ENCODE data around the gene CTSG.
"Not testable (repeated sequence)": the region's sequence is repeated elsewhere in the genome, so short reads cannot be mapped to it uniquely, and the experiment has no call there.

The CTSG gene

GRCh38 chr14:24566318-24566717 lies 9.7 kb downstream of the CTSG start:
- H3K9me2 ChIP-seq (ENCODE audit: low read depth, low read length) = no peaks in the 10 kb centered on the region
- H3K4me1 ChIP-seq (ENCODE audit: insufficient read depth, low read length, severe bottlenecking) = no peaks in the 10 kb centered on the region
- H2AFZ ChIP-seq (ENCODE audit: low read length) = no peak overlapping the region
- H3K4me3 ChIP-seq (ENCODE audit: low read depth, low read length, poor library complexity, severe bottlenecking) = no peak overlapping the region
- H3K27ac ChIP-seq (ENCODE audit: low read depth, low read length, poor library complexity, severe bottlenecking) = no peak overlapping the region
- H3K27me3 ChIP-seq (ENCODE audit: insufficient read depth, low read length) = no peaks in the 10 kb centered on the region
- H3K9ac ChIP-seq (ENCODE audit: low read length) = no peak overlapping the region
- no peaks in the 10 kb centered on the region for H3K36me3 ChIP-seq (ENCODE audit: insufficient read depth, low read length)
- H3K9me3 ChIP-seq (ENCODE audit: low read length) = peaks cover 7% of the 10 kb centered on the region; the same call in 1 of the 2 replicates
- no peaks in the 10 kb centered on the region for H3F3A ChIP-seq (ENCODE audit: insufficient read depth, low read length)
- no peaks in the 10 kb centered on the region for H3K79me2 ChIP-seq (ENCODE audit: insufficient read depth, low read length)
- TF ChIP-seq EZH2 (IDR thresholded peaks at IDR 0.05; ENCODE audit: borderline replicate concordance, low read length) = no peak
- no peak overlapping the region for H3K4me2 ChIP-seq (ENCODE audit: low read length)
- no peaks in the 10 kb centered on the region for H4K20me1 ChIP-seq (ENCODE audit: insufficient read depth, low read length)

GRCh38 chr14:24565766-24566165 lies 10.3 kb downstream of the CTSG start:
- TF ChIP-seq CTCF (IDR thresholded peaks at IDR 0.05; ENCODE audit: low read length) = no peak
- TF ChIP-seq EZH2 (IDR thresholded peaks at IDR 0.05; ENCODE audit: borderline replicate concordance, low read length) = no peak
- Histone ChIP-seq H2AFZ (ENCODE audit: low read length) (no peak overlapping the region), H3K9me3 (ENCODE audit: low read length) (peaks cover 7% of the 10 kb centered on the region; the same call in 1 of the 2 replicates), H4K20me1 (ENCODE audit: insufficient read depth, low read length) (no peaks in the 10 kb centered on the region), H3K4me1 (ENCODE audit: insufficient read depth, low read length, severe bottlenecking) (no peaks in the 10 kb centered on the region), H3K79me2 (ENCODE audit: insufficient read depth, low read length) (no peaks in the 10 kb centered on the region), H3F3A (ENCODE audit: insufficient read depth, low read length) (no peaks in the 10 kb centered on the region), H3K36me3 (ENCODE audit: insufficient read depth, low read length) (no peaks in the 10 kb centered on the region), H3K4me2 (ENCODE audit: low read length) (no peak overlapping the region), H3K27ac (ENCODE audit: low read depth, low read length, poor library complexity, severe bottlenecking) (no peak overlapping the region), H3K27me3 (ENCODE audit: insufficient read depth, low read length) (no peaks in the 10 kb centered on the region), H3K4me3 (ENCODE audit: low read depth, low read length, poor library complexity, severe bottlenecking) (no peak overlapping the region), H3K9me2 (ENCODE audit: low read depth, low read length) (no peaks in the 10 kb centered on the region), H3K9ac (ENCODE audit: low read length) (no peak overlapping the region)

- Histone ChIP-seq H3K9ac (ENCODE audit: low read length) (no peak overlapping the region), H3K4me2 (ENCODE audit: low read length) (no peak overlapping the region), H3F3A (ENCODE audit: insufficient read depth, low read length) (no peaks in the 10 kb centered on the region), H2AFZ (ENCODE audit: low read length) (no peak overlapping the region), H4K20me1 (ENCODE audit: insufficient read depth, low read length) (no peaks in the 10 kb centered on the region), H3K4me1 (ENCODE audit: insufficient read depth, low read length, severe bottlenecking) (no peaks in the 10 kb centered on the region), H3K4me3 (ENCODE audit: low read depth, low read length, poor library complexity, severe bottlenecking) (no peak overlapping the region), H3K9me3 (ENCODE audit: low read length) (peaks cover 7% of the 10 kb centered on the region; the same call in 1 of the 2 replicates), H3K27me3 (ENCODE audit: insufficient read depth, low read length) (no peaks in the 10 kb centered on the region), H3K79me2 (ENCODE audit: insufficient read depth, low read length) (no peaks in the 10 kb centered on the region), H3K27ac (ENCODE audit: low read depth, low read length, poor library complexity, severe bottlenecking) (no peak overlapping the region), H3K9me2 (ENCODE audit: low read depth, low read length) (no peaks in the 10 kb centered on the region), H3K36me3 (ENCODE audit: insufficient read depth, low read length) (no peaks in the 10 kb centered on the region)
- TF ChIP-seq EZH2 (IDR thresholded peaks at IDR 0.05; ENCODE audit: borderline replicate concordance, low read length) = no peak
- TF ChIP-seq CTCF (IDR thresholded peaks at IDR 0.05; ENCODE audit: low read length) = no peak
Observed at GRCh38 chr14:24563505-24563904, 12.5 kb downstream of the CTSG start.

- Histone ChIP-seq H3K9ac (ENCODE audit: low read length) (no peak overlapping the region), H3K4me2 (ENCODE audit: low read length) (no peak overlapping the region), H4K20me1 (ENCODE audit: insufficient read depth, low read length) (no peaks in the 10 kb centered on the region), H3F3A (ENCODE audit: insufficient read depth, low read length) (no peaks in the 10 kb centered on the region), H3K36me3 (ENCODE audit: insufficient read depth, low read length) (no peaks in the 10 kb centered on the region), H3K9me2 (ENCODE audit: low read depth, low read length) (no peaks in the 10 kb centered on the region), H3K4me1 (ENCODE audit: insufficient read depth, low read length, severe bottlenecking) (no peaks in the 10 kb centered on the region), H3K27me3 (ENCODE audit: insufficient read depth, low read length) (no peaks in the 10 kb centered on the region), H3K27ac (ENCODE audit: low read depth, low read length, poor library complexity, severe bottlenecking) (no peak overlapping the region), H3K4me3 (ENCODE audit: low read depth, low read length, poor library complexity, severe bottlenecking) (no peak overlapping the region), H2AFZ (ENCODE audit: low read length) (no peak overlapping the region), H3K79me2 (ENCODE audit: insufficient read depth, low read length) (no peaks in the 10 kb centered on the region), H3K9me3 (ENCODE audit: low read length) (no peaks in the 10 kb centered on the region)
- TF ChIP-seq EZH2 (IDR thresholded peaks at IDR 0.05; ENCODE audit: borderline replicate concordance, low read length) = no peak
- no peak for TF ChIP-seq CTCF (IDR thresholded peaks at IDR 0.05; ENCODE audit: low read length)
Observed at GRCh38 chr14:24556756-24557155, 19.3 kb downstream of the CTSG start.

- H3K9me3 ChIP-seq (ENCODE audit: low read length); H3K27me3 ChIP-seq (ENCODE audit: insufficient read depth, low read length); H3K9ac ChIP-seq (ENCODE audit: low read length); H3F3A ChIP-seq (ENCODE audit: insufficient read depth, low read length); H3K4me2 ChIP-seq (ENCODE audit: low read length); H3K79me2 ChIP-seq (ENCODE audit: insufficient read depth, low read length); H3K9me2 ChIP-seq (ENCODE audit: low read depth, low read length); H3K36me3 ChIP-seq (ENCODE audit: insufficient read depth, low read length); H3K27ac ChIP-seq (ENCODE audit: low read depth, low read length, poor library complexity, severe bottlenecking); H2AFZ ChIP-seq (ENCODE audit: low read length); H3K4me1 ChIP-seq (ENCODE audit: insufficient read depth, low read length, severe bottlenecking); H4K20me1 ChIP-seq (ENCODE audit: insufficient read depth, low read length); H3K4me3 ChIP-seq (ENCODE audit: low read depth, low read length, poor library complexity, severe bottlenecking): not testable (repeated sequence)
Observed at GRCh38 chr14:24549064-24549463, 27.0 kb downstream of the CTSG start.

Measured in OCI-LY1 (cell line).